HFF-Myc (cell line): ENCODE measurements around the gene CFAP53.
A peak's percentile ranks its signal among the peaks of the same experiment; 100 is the strongest.
"Not testable (repeated sequence)": the region's sequence is repeated elsewhere in the genome, so short reads cannot be mapped to it uniquely, and the experiment has no call there.

Source experiments
- DNase-seq: peaks from one replicate; pipeline ENCODE4 v3.0.0-alpha.2; 2011; ENCODE audit warnings: low read depth; ENCODE audit errors: extremely low read depth
- H3K4me3 ChIP-seq: replicated peaks from 2 replicates; pipeline ENCODE4 v1.5.1; 2011; ENCODE audit warnings: low read depth, mild to moderate bottlenecking, control low read depth, low read length
- TF ChIP-seq, protein P1 (sequence below): IDR thresholded peaks from 2 replicates; pipeline ENCODE4 v1.5.1; 2012; ENCODE audit warnings: mild to moderate bottlenecking, low read depth, low read length, control low read depth; ENCODE audit errors: missing control alignments

The CFAP53 gene

DNA sequence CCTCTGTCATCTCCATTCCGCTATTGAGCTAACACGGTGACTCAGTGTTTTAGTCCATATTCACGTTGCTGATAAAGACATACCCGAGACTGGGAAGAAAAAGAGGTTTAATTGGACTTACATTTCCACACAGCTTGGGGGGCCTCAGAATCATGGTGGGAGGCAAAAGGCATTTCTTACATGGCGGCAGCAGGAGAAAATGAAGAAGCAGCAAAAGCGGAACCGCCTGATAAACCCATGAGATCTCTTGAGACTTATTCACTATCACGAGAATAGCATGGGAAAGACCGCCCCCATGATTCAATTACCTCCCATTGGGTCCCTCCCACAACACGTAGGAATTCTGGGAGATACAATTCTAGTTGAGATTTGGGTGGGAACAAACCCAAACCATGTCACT, 43.8 kb upstream of the CFAP53 start:
- TF ChIP-seq, protein P1, sequence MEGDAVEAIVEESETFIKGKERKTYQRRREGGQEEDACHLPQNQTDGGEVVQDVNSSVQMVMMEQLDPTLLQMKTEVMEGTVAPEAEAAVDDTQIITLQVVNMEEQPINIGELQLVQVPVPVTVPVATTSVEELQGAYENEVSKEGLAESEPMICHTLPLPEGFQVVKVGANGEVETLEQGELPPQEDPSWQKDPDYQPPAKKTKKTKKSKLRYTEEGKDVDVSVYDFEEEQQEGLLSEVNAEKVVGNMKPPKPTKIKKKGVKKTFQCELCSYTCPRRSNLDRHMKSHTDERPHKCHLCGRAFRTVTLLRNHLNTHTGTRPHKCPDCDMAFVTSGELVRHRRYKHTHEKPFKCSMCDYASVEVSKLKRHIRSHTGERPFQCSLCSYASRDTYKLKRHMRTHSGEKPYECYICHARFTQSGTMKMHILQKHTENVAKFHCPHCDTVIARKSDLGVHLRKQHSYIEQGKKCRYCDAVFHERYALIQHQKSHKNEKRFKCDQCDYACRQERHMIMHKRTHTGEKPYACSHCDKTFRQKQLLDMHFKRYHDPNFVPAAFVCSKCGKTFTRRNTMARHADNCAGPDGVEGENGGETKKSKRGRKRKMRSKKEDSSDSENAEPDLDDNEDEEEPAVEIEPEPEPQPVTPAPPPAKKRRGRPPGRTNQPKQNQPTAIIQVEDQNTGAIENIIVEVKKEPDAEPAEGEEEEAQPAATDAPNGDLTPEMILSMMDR: no peak
- DNase-seq: no peak
- no peak overlapping the region for H3K4me3 ChIP-seq

DNA sequence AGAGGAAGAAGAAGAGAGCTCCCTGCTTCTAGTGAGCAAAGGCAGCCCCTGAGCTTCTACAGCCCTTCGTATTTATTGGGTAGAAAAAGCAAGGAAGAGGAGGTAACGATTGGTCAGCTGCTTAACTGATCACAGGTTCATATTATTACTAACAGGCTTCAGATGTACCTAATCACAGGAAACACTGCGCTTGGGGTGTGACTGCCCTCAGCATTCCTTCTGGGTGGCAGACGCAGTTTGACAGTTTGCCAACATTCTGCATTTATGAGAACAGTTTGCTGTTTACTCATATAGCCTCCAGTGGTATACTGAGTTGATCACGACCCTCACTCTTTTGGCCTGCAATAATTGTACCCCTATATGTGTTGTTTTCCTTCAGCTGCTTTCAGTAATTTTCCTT, 42.6 kb upstream of the CFAP53 start:
- not testable (repeated sequence) for H3K4me3 ChIP-seq, DNase-seq

DNA sequence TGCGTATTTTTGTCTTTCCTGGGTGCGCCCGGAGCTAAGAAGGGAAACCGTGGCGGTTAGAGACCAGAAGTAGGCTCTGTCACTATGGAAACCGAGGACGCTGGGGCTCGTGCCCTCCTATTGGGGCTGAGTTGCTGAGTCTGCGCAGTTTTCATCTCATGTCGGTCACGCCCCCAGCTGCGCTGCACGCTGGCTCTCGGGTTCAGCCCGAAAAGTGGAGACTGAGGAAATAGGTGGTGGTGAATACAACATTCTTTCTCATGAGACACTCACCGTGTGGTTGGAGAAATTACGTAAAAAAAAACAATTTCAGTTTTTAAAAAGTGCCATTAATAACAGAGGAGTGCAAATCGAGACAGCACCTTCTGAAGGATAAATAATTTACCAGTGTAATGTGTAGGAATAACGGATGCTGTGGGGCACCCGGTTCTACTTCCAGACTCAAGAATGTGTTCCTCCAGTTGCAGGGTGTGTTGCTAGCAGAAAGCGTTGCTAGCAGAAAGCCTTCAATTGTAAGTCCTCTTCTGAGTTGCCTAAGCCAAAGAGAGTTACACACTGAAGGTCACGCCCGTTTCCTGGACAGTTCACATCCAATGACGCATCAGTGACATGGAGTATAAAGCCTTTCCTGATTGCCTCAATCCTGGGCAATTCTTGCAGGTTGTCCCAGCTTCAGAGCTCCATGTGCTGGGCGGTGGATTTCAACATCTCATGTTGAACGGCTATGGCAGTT, 41.6 kb upstream of the CFAP53 start:
- DNase-seq: peak; percentile 55
- H3K4me3 ChIP-seq: peak overlapping the region; percentile 43
- TF ChIP-seq, protein P1: no peak

DNA sequence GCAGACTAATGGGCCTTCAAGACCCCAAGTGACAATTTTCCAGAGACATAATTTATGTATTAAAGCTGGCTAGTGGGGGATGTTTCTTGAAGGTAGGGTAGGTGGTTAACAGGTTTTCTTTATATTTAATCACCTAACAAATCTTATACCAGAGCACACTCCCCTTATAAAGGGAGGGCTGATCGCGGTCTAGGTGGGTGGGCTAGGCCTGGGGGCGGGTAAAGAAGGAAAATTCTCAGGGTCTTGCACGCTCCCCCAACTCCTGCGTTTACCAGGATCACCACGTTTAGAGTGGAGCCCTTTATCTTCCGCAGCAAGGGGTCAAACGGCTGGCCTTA, 41.1 kb upstream of the CFAP53 start:
- peak overlapping the region; percentile 43 for H3K4me3 ChIP-seq
- TF ChIP-seq, protein P1: no peak
- DNase-seq: no peak

DNA sequence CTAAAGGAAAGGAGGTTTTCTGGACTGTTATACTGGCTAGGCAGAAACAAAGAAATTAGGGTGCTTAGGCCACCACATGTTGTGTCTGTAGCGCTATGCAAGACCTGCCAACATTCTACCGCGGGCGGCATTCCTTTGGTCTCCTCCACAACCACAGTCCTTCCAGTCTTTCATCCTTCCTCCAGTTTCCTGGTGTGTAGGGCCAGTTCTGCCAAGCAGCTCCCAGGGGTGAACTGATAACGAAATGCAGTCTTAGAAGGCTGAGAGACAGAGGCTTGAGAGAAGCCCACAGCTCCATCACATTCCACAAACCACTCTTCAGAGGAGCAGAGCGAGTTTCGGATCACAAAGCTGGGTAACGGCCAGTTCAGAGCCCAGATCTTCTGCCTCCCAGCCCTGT, 40.6 kb upstream of the CFAP53 start:
- DNase-seq: no peak
- TF ChIP-seq, protein P1: no peak
- 0 out of 2 replicates have a peak overlapping the region, but pooled peaks have one; percentile 43 for H3K4me3 ChIP-seq

DNA sequence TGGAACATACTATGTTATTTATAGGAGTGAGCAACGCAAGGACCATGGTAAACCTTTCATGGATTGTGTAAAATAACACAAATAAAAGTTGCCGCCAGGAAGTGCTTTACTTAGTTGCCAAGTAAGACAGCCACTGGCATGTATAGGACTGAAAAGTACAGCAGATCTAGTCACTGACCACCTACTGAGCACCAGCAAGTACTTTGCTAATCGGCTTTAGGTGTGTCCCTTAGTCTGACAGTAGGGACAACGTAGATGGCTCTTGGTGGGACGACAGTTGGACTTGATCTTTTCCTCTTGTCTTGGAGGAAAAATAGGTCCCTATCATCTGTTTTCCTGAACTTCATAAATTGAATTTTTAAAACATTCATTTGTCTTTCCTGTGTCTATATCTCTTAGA, 34.8 kb upstream of the CFAP53 start:
- no peak for DNase-seq
- H3K4me3 ChIP-seq: no peak overlapping the region
- TF ChIP-seq, protein P1: no peak

DNA sequence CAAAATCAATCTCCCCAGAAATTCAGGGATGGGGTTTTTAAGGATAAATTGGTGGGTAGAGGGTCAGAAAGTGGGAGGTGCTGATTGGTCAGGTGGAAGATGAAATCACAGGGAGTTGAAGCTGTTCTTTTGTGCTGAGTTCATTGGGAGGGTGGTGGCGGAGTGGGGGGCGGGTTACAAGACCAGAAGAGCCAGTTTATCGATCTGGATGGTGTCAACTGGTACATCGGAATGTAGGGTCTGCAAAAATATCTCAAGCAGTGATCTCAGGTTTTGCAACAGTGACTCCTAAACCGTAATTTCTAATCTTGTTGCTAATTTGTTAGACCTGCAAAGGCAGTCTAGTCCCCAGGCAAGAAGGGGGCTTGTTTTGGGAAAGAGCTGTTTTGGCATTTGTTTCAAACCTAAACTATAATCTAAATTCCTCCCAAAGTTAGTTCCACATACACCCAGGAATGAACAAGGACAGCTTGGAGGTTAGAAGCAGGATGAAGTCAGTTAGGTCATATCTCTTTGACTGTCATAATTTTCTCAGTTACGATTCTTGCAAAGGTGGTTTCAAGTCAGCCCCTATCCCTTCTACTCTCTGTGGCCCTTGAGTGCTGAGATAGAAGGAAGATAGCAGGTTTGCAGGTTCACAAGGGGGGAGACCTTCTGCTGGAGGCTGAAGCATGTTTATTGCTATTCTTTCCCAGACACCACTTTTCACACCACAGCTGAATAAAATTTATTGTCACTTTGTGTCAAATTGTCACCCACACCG, 33.5 kb upstream of the CFAP53 start:
- no peak for DNase-seq
- TF ChIP-seq, protein P1: no peak
- H3K4me3 ChIP-seq: no peak overlapping the region
